CD4-positive, CD25-positive, alpha-beta regulatory T cell (primary cell): ENCODE measurements around the gene GRN. TPM values are rescaled to one million over a fixed set of nuclear protein-coding genes. Genes with fewer than 3 reads are reported as not detected.

Experiments
- ATAC-seq, 2 donors: fragments of 150-1000 bp; cut with Tn5 transposase; one replicate each; pipeline ENCODE4 v1.10.0; 2021; ENCODE audit warnings: low read depth in 2 of 2, moderate number of reproducible peaks in 2 of 2, moderate library complexity in 1 of 2
- DNase-seq, 3 donors: peaks; one replicate each; pipeline versions ENCODE4 v3.0.0 to v3.0.0-alpha.2; 2012 to 2022; ENCODE audit warnings: mixed read lengths in 1 of 3
- H3K27ac ChIP-seq: one replicate; pipeline ENCODE4 v1.7.0; 2013; ENCODE audit warnings: mild to moderate bottlenecking, low read length; ENCODE audit not compliant: insufficient read depth, poor library complexity, severe bottlenecking
- H3K27me3 ChIP-seq: one replicate; pipeline ENCODE4 v1.7.0; 2013; ENCODE audit warnings: low read length; ENCODE audit not compliant: control insufficient read depth, insufficient read depth
- H3K36me3 ChIP-seq: one replicate; pipeline ENCODE4 v1.7.0; 2013; ENCODE audit warnings: mild to moderate bottlenecking, low read length, moderate library complexity; ENCODE audit not compliant: control insufficient read depth, insufficient read depth
- H3K4me1 ChIP-seq: 2 replicates; pipeline ENCODE4 v1.7.0; 2013; ENCODE audit warnings: mild to moderate bottlenecking, low read length; ENCODE audit not compliant: insufficient read depth, control insufficient read depth, poor library complexity, severe bottlenecking
- H3K4me3 ChIP-seq: one replicate; pipeline ENCODE4 v1.7.0; 2013; ENCODE audit warnings: low read depth, mild to moderate bottlenecking, low read length, moderate library complexity
- H3K9me3 ChIP-seq, 2 experiments: 1 replicate in 1 of 2; 2 replicates in 1 of 2; pipeline ENCODE4 v1.7.0; 2013; ENCODE audit warnings: low read length in 2 of 2, mild to moderate bottlenecking in 1 of 2, moderate library complexity in 1 of 2; ENCODE audit not compliant: control insufficient read depth in 2 of 2
- H3K27ac Mint-ChIP-seq, 3 donors: one replicate each; pipeline ENCODE4 v1.8.0; 2020 to 2022; ENCODE audit warnings: mild to moderate bottlenecking in 3 of 3, mixed read lengths in 3 of 3, moderate library complexity in 2 of 3
- H3K27me3 Mint-ChIP-seq: one replicate; pipeline ENCODE4 v1.8.0; 2022; ENCODE audit warnings: mild to moderate bottlenecking, mixed read lengths
- H3K36me3 Mint-ChIP-seq: one replicate; pipeline ENCODE4 v1.8.0; 2020; ENCODE audit warnings: mixed read lengths
- H3K4me1 Mint-ChIP-seq, 4 donors: one replicate each; pipeline ENCODE4 v1.8.0; 2020 to 2022; ENCODE audit warnings: mixed read lengths in 4 of 4, mild to moderate bottlenecking in 1 of 4
- H3K4me3 Mint-ChIP-seq, 4 donors: one replicate each; pipeline ENCODE4 v1.8.0; 2020 to 2022; ENCODE audit warnings: mild to moderate bottlenecking in 4 of 4, mixed read lengths in 4 of 4, moderate library complexity in 3 of 4
- H3K9me3 Mint-ChIP-seq, 7 donors: one replicate each; pipeline ENCODE4 v1.8.0; 2020 to 2022; ENCODE audit warnings: mixed read lengths in 7 of 7, mild to moderate bottlenecking in 3 of 7, moderate library complexity in 2 of 7
- polyA plus RNA-seq, 4 donors: library from polyadenylated mRNA; unstranded; fragments of 300-500 nt; fragmentation: Illumina TruSeq; gene quantifications; one replicate each; pipeline ENCODE4 v1.2.3, GENCODE V29; 2021
- total RNA-seq: library from RNA; stranded (reverse); gene quantifications from one replicate; pipeline ENCODE4 v1.2.3, GENCODE V29; 2022

The GRN gene
- total and polyA plus RNA-seq, 5 donors from 2014 or later = 24.3 to 39.4 (median 32.0) TPM

GRCh38 chr17:44310188-44310587, 34.9 kb upstream of the GRN start:
- peaks cover 0 to 4% (median 0%) of the 10 kb centered on the region in 7 donors for H3K9me3 Mint-ChIP-seq
- H3K4me1 Mint-ChIP-seq = peaks cover 0 to 28% (median 8%) of the 10 kb centered on the region in 4 donors
- peak overlapping the region in 3 of 4 donors; percentile 21 to 72 (median 61) for H3K4me3 Mint-ChIP-seq
- Histone ChIP-seq H3K9me3 (no peaks in the 10 kb centered on the region), H3K27me3 (peaks cover 15% of the 10 kb centered on the region), H3K27ac (no peak overlapping the region), H3K36me3 (no peaks in the 10 kb centered on the region), H3K4me3 (no peak overlapping the region), H3K4me1 (peaks cover 21% of the 10 kb centered on the region)
- peaks cover 29% of the 10 kb centered on the region for H3K27me3 Mint-ChIP-seq
- no peaks in the 10 kb centered on the region for H3K36me3 Mint-ChIP-seq
- peak overlapping the region in 1 of 3 donors; percentile 75 for H3K27ac Mint-ChIP-seq
- DNase-seq (no peak), ATAC-seq (no peak)

- Histone ChIP-seq H3K9me3 (no peaks in the 10 kb centered on the region), H3K27me3 (peaks cover 16% of the 10 kb centered on the region), H3K4me3 (no peak overlapping the region), H3K4me1 (peaks cover 26% of the 10 kb centered on the region), H3K27ac (no peak overlapping the region), H3K36me3 (no peaks in the 10 kb centered on the region)
- Mint-ChIP-seq H3K4me1 (peaks cover 0 to 33% (median 11%) of the 10 kb centered on the region in 4 donors), H3K36me3 (no peaks in the 10 kb centered on the region), H3K4me3 (peak overlapping the region in 1 of 4 donors; percentile 22), H3K27ac (no peak overlapping the region), H3K27me3 (peaks cover 33% of the 10 kb centered on the region), H3K9me3 (peaks cover 0 to 4% (median 0%) of the 10 kb centered on the region in 7 donors)
- DNase-seq = no peak
- no peak for ATAC-seq
Observed at GRCh38 chr17:44310609-44311376, 34.3 kb upstream of the GRN start.

- H3K4me1 ChIP-seq = peaks cover 29% of the 10 kb centered on the region
- H3K36me3 ChIP-seq = no peaks in the 10 kb centered on the region
- Mint-ChIP-seq H3K27ac (no peak overlapping the region), H3K27me3 (peaks cover 38% of the 10 kb centered on the region), H3K4me3 (no peak overlapping the region), H3K36me3 (no peaks in the 10 kb centered on the region), H3K9me3 (peaks cover 0 to 5% (median 0%) of the 10 kb centered on the region in 7 donors), H3K4me1 (peaks cover 0 to 39% (median 16%) of the 10 kb centered on the region in 4 donors)
- no peak overlapping the region for H3K27ac ChIP-seq
- H3K27me3 ChIP-seq = peaks cover 18% of the 10 kb centered on the region
- no peak overlapping the region for H3K4me3 ChIP-seq
- ATAC-seq = no peak
- DNase-seq = no peak
- H3K9me3 ChIP-seq = no peaks in the 10 kb centered on the region
Observed at GRCh38 chr17:44311562-44312181, 33.4 kb upstream of the GRN start.

- peaks cover 35% of the 10 kb centered on the region for H3K27me3 Mint-ChIP-seq
- no peak overlapping the region for H3K27ac ChIP-seq
Observed at GRCh38 chr17:44312396-44313104, 32.6 kb upstream of the GRN start.

DNA sequence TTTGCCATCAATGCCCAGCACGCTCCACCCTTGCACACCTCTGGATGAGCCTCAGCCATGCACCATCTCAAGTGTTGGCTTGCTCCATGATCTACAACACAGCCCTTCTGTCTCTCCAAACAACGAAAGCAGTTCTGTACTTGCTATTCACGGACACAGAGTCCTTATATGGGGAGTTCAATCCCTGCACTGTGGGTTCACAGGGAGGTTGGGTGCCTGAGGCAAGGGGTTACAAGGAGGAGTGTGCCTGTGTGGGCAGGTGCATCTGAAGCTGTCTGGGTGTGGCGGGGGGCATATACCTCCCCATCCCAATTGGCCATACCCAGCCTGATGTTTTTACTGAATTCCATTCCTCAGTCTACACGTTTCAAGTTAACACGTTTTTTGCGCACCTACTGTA, 31.1 kb upstream of the GRN start:
- Mint-ChIP-seq H3K27me3 (peaks cover 32% of the 10 kb centered on the region), H3K9me3 (peaks cover 0 to 8% (median 0%) of the 10 kb centered on the region in 7 donors), H3K27ac (no peak overlapping the region), H3K4me3 (peak overlapping the region in 3 of 4 donors; percentile 16 to 71 (median 59)), H3K36me3 (no peaks in the 10 kb centered on the region), H3K4me1 (peaks cover 0 to 27% (median 15%) of the 10 kb centered on the region in 4 donors)
- ATAC-seq (no peak), DNase-seq (no peak)
- no peaks in the 10 kb centered on the region for H3K36me3 ChIP-seq
- H3K4me1 ChIP-seq = peaks cover 16% of the 10 kb centered on the region
- no peaks in the 10 kb centered on the region for H3K9me3 ChIP-seq
- no peak overlapping the region for H3K4me3 ChIP-seq
- H3K27ac ChIP-seq = no peak overlapping the region
- peaks cover 10% of the 10 kb centered on the region for H3K27me3 ChIP-seq

More at GRCh38 chr17:44312396-44313104, 32.6 kb upstream of the GRN start:
- ATAC-seq (no peak), DNase-seq (no peak)
- no peaks in the 10 kb centered on the region for H3K9me3 ChIP-seq
- H3K4me3 Mint-ChIP-seq = peak overlapping the region in 1 of 4 donors; percentile 48
- H3K36me3 Mint-ChIP-seq = no peaks in the 10 kb centered on the region
- H3K27ac Mint-ChIP-seq = no peak overlapping the region
- no peak overlapping the region for H3K4me3 ChIP-seq
- peaks cover 0 to 34% (median 16%) of the 10 kb centered on the region in 4 donors for H3K4me1 Mint-ChIP-seq
- H3K4me1 ChIP-seq = peaks cover 29% of the 10 kb centered on the region
- peaks cover 0 to 6% (median 0%) of the 10 kb centered on the region in 7 donors for H3K9me3 Mint-ChIP-seq
- peaks cover 10% of the 10 kb centered on the region for H3K27me3 ChIP-seq
- H3K36me3 ChIP-seq = no peaks in the 10 kb centered on the region

DNA sequence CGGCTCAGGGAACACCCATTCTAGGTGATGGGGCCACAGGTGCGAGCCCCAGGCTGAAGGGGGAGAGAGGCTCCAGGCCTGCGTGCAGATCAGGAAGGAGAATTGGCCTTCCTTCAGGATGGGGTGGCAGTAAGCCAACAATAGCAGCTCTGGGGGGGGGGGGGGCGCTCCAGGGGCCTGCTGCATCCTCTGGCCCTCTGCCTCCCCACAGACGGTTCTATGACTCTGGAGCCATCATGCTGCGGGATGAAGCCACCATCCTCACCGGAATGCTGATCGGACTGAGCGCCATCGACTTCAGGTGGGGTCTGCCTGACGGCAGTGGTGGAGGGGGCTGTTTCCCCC, 30.6 kb upstream of the GRN start:
- H3K4me1 Mint-ChIP-seq = peaks cover 0 to 24% (median 14%) of the 10 kb centered on the region in 4 donors
- no peak overlapping the region for H3K27ac ChIP-seq
- H3K9me3 ChIP-seq = no peaks in the 10 kb centered on the region
- H3K9me3 Mint-ChIP-seq = peaks cover 0 to 11% (median 0%) of the 10 kb centered on the region in 7 donors
- no peak overlapping the region for H3K4me3 ChIP-seq
- H3K27ac Mint-ChIP-seq = no peak overlapping the region
- peaks cover under 1% of the 10 kb centered on the region for H3K36me3 ChIP-seq
- ATAC-seq (no peak), DNase-seq (no peak)
- H3K27me3 ChIP-seq = peaks cover 10% of the 10 kb centered on the region
- H3K36me3 Mint-ChIP-seq = peaks cover 3% of the 10 kb centered on the region
- H3K4me3 Mint-ChIP-seq = peak overlapping the region; percentile 16 to 71 (median 54)
- peaks cover 31% of the 10 kb centered on the region for H3K27me3 Mint-ChIP-seq
- peaks cover 12% of the 10 kb centered on the region for H3K4me1 ChIP-seq

- Histone ChIP-seq H3K27me3 (peaks cover 10% of the 10 kb centered on the region), H3K36me3 (peaks cover 6% of the 10 kb centered on the region), H3K4me1 (peaks cover 12% of the 10 kb centered on the region), H3K9me3 (no peaks in the 10 kb centered on the region), H3K4me3 (no peak overlapping the region), H3K27ac (no peak overlapping the region)
- ATAC-seq = peak; percentile 32 to 39
- Mint-ChIP-seq H3K4me3 (peak overlapping the region in 3 of 4 donors; percentile 74 to 81 (median 81)), H3K36me3 (peaks cover 4% of the 10 kb centered on the region), H3K4me1 (peaks cover 0 to 19% (median 10%) of the 10 kb centered on the region in 4 donors), H3K27ac (no peak overlapping the region), H3K9me3 (peaks cover 0 to 11% (median 0%) of the 10 kb centered on the region in 7 donors), H3K27me3 (peaks cover 31% of the 10 kb centered on the region)
- DNase-seq = peak in 2 of 3 donors; percentile 22 to 37
Observed at GRCh38 chr17:44314869-44315661, 30.0 kb upstream of the GRN start.
